Measurements from ENCODE around the gene CTSV. TPM values are rescaled to one million over a fixed set of nuclear protein-coding genes. Genes with fewer than 3 reads are reported as not detected.
"Not testable (repeated sequence)": the region's sequence is repeated elsewhere in the genome, so short reads cannot be mapped to it uniquely, and the experiment has no call there.

Gene CTSV
- 17.4 and 35.1 TPM in 2 replicates for total RNA-seq

DNA sequence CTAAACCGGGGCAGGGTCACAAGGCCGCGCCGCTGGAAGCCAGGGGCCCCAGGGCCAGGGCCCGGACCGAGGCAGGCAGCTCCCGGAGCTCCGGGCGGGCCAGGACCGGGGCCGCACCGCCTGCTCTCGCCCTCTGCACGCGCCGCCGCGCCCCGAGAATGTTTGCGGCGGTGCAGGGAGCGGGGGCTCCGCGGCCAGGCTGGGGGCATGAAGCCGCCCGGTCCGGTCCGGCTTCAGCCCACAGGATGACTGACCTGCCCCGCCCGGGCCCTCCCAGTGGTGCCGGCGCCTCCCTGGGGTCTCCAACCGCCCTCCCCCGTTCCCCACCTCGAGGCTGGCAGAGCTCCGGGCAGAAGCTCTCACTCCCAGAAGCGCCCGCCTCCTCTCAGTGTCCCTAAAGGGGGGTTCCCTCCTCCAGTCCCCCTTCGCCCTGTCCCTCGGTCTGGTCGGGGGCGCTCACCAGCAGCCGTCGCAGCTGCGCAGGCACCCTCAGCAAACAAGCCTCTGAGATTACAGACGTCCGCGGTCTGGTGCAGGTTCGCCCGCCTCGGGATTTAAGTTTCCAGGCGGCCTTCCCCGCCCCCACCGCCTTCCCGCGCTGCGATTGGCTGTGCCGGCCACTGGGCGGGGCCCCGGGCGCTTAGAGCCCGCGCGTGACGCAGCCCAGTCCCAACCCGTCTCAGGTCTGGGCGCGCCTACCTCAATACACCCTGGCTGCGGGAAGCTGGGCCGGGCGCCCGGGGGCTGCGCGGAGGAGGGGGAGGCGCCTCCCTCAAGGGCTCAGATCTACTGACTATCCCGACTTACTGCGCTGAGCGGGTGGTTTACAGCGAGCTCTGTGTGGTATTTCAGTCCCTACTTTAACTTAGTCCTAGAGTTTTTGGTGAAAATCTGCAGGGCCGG lies at the start of gene CTSV:
Gene CTSV (minus strand): TSS at position 532 of the 903 bp plus-strand sequence. CDS start 1,099 bp downstream, outside the sequence.
- peak; percentile 82 for DNase-seq (ENCODE audit: low read depth)
- TF ChIP-seq, protein P1, sequence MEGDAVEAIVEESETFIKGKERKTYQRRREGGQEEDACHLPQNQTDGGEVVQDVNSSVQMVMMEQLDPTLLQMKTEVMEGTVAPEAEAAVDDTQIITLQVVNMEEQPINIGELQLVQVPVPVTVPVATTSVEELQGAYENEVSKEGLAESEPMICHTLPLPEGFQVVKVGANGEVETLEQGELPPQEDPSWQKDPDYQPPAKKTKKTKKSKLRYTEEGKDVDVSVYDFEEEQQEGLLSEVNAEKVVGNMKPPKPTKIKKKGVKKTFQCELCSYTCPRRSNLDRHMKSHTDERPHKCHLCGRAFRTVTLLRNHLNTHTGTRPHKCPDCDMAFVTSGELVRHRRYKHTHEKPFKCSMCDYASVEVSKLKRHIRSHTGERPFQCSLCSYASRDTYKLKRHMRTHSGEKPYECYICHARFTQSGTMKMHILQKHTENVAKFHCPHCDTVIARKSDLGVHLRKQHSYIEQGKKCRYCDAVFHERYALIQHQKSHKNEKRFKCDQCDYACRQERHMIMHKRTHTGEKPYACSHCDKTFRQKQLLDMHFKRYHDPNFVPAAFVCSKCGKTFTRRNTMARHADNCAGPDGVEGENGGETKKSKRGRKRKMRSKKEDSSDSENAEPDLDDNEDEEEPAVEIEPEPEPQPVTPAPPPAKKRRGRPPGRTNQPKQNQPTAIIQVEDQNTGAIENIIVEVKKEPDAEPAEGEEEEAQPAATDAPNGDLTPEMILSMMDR (IDR thresholded peaks at IDR 0.05; ENCODE audit: insufficient read depth, low read length, severe bottlenecking), result no peak
- FAIRE-seq, result no peak
- peak within 1 kb of the TSS; percentile 56 for H3K4me3 ChIP-seq (ENCODE audit: low read depth, low read length)
- no peaks in the 10 kb centered on the region for H3K27me3 ChIP-seq (ENCODE audit: control insufficient read depth, insufficient read depth, low read length)
- H3K36me3 ChIP-seq (ENCODE audit: control insufficient read depth, insufficient read depth, low read length), result no peaks in the 10 kb centered on the region

DNA sequence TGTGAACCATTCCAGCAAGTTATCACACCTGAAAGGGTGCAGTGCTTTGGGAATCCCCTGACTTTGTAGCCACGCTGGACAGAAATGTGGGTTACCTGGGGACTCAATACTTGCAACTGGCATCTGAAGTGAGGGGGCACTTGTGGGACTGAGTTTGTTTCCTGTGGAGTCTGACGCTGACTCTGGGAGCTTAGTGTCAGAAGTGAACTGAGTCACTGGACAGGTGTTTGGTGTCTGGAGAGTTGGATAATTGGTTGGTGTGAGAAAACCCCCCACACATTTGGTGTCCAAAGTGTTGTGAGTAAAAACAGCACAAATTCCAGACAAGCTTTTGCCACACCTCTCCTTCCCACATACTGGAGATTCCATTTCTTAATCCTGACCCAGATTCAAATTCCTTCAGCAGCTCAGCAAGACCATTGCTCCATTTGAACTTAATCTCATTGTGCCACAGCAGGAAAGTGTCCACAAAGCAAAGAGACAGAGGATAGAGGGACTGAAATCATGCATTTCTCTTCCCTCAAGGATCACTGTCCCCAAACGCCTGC lies 48.8 kb upstream of the CTSV start:
- DNase-seq (ENCODE audit: low read depth) (peak; percentile 51), FAIRE-seq (peak; percentile 99)
- not testable (repeated sequence) for H3K27me3 ChIP-seq (ENCODE audit: control insufficient read depth, insufficient read depth, low read length); H3K4me3 ChIP-seq (ENCODE audit: low read depth, low read length); H3K36me3 ChIP-seq (ENCODE audit: control insufficient read depth, insufficient read depth, low read length)

DNA sequence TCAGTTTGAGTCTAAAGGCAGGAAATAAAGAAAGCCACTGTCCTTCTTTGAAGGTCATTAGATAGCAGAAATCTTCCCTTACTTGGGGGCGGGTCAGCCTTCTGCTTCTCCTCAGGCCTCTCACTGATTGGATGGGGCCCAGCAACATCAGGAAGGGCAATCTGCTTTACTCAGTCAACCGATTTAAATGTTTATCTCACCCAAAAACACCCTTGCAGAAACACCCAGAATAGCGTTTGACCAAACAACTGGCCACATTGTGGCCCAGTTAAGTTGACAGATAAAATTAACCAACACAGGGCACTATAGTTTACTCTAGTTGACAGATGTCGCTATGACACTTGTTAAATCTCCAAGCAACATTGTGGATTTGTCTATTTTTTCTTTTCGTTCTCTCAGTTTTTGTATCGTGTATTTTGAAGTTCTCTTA lies 45.6 kb upstream of the CTSV start:
- not testable (repeated sequence) for FAIRE-seq

DNA sequence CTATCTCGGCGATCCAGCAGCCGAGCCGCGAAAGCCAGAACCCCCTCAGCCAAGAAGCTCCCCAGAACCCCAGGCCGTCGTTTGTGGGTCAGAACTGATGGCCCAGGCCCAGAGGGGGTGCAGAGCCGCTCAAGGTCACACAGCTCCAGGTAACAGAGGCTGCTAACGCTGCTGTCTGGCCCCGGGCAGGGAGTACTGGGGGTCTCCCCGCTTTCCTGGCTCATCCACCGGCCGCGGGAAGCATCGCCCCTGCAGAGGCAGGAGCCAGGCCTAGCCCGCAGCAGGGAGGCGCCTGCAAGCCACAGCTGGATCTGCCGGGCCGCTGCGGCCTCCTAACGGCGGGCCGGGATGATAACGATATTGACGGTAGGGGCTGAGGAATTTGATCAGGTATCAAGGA lies 39.4 kb upstream of the CTSV start:
- no peak for DNase-seq (ENCODE audit: low read depth)
- H3K36me3 ChIP-seq (ENCODE audit: control insufficient read depth, insufficient read depth, low read length), result no peaks in the 10 kb centered on the region
- FAIRE-seq, result no peak
- H3K27me3 ChIP-seq (ENCODE audit: control insufficient read depth, insufficient read depth, low read length), result peaks cover 7% of the 10 kb centered on the region
- H3K4me3 ChIP-seq (ENCODE audit: low read depth, low read length), result no peak overlapping the region
- TF ChIP-seq, protein P1 (IDR thresholded peaks at IDR 0.05; ENCODE audit: insufficient read depth, low read length, severe bottlenecking), result no peak

More for the DNA sequence above, 45.6 kb upstream of the CTSV start:
- not testable (repeated sequence) for H3K36me3 ChIP-seq (ENCODE audit: control insufficient read depth, insufficient read depth, low read length); H3K27me3 ChIP-seq (ENCODE audit: control insufficient read depth, insufficient read depth, low read length); H3K4me3 ChIP-seq (ENCODE audit: low read depth, low read length); DNase-seq (ENCODE audit: low read depth)

DNA sequence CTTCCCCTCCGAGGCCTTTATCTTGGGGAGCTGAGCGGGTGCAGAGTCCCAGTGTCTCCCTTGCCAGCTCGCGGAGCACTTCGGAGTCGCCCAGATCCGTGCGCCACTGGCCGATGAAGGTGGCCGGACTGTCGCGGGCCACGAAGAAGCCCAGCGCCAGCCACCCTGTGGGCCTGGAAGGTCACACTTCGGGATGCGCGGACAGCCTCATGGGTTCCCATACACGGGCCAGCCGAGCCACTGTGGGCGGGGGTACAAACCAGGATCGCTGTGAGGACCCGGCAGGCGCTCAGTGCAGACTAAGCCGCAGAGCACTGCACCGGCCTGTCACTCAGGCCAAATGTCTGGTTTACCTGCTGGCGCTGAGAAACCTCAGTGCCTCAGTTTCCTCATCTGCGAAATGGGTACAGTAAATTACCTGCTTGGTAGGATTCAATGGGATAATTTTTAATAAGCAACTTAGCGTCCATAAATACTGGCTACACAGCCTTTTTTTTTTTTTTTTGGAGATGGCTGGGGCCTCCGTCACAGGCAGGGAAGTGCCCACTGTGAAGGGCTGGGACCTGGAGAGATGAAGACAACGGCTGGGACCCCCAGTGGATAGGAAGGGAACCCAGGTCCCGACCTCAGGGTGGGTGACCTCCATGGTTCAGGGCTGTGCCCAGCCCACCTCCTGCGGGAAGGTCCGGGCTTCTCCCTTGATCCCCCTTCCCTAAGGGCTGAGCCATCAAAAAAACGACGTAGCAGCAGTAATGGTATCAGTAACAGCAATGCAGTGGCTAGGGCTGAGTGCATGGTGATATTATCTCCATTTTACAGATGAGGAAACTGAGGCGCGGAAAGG lies 38.7 kb upstream of the CTSV start:
- no peak overlapping the region for H3K4me3 ChIP-seq (ENCODE audit: low read depth, low read length)
- no peak for FAIRE-seq

DNA sequence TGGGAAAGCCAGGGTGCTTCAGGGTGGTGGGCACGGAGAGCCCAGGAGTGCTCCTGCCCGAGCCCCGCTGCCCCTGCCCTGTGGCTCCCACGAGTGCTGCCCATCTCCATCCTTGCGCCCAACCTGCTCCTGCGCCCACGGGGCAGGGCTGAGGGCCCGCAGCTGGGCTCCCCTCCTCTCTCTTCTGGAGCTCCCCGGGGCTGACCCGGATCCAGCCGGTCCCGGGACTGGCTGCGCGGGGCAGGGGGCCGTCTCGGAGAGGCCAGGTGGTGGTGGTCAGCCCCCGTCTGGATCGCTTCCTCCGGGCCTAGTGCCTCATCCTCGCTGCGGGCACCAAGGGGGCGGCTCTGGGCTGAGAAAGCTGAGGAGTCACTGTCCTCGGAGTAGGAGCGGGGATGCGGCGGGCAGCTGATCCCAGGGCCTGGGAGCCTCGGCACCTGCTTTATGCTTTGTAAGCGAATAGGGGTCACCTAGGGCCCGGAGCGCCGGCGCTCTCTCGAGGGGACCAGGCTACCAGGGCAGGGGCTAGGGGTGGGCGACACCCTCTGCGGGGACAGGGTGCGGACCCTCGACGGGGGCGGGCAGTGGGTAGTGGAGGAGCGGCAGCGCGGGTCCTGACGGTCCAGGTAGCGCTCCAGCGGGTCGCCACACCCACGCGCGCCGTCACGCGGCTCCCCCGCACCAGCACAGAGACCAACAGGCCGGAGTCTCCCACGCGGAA lies 37.9 kb upstream of the CTSV start:
- H3K27me3 ChIP-seq (ENCODE audit: control insufficient read depth, insufficient read depth, low read length); DNase-seq (ENCODE audit: low read depth); H3K4me3 ChIP-seq (ENCODE audit: low read depth, low read length); H3K36me3 ChIP-seq (ENCODE audit: control insufficient read depth, insufficient read depth, low read length); FAIRE-seq: not testable (repeated sequence)

More for the DNA sequence above, 38.7 kb upstream of the CTSV start:
- DNase-seq (ENCODE audit: low read depth), result no peak
- TF ChIP-seq, protein P1 (IDR thresholded peaks at IDR 0.05; ENCODE audit: insufficient read depth, low read length, severe bottlenecking), result no peak
- Histone ChIP-seq H3K36me3 (ENCODE audit: control insufficient read depth, insufficient read depth, low read length) (no peaks in the 10 kb centered on the region), H3K27me3 (ENCODE audit: control insufficient read depth, insufficient read depth, low read length) (peaks cover 7% of the 10 kb centered on the region)
